ENCODE measurements around the gene SCGB1C1. TPM values are rescaled to one million over a fixed set of nuclear protein-coding genes. Genes with fewer than 3 reads are reported as not detected.
"Not testable (repeated sequence)": the region's sequence is repeated elsewhere in the genome, so short reads cannot be mapped to it uniquely, and the experiment has no call there.

Gene SCGB1C1
- total RNA-seq (not detected), polyA plus RNA-seq (not detected)

- H3K27ac ChIP-seq; H3K36me3 ChIP-seq; intact Hi-C loops (cut with DNase I); H3K9me3 ChIP-seq; H3K4me1 ChIP-seq; DNase-seq; H3K27me3 ChIP-seq; H3K4me3 ChIP-seq: not testable (repeated sequence)
- 70 to 88% methylated on average over 6 to 8 of the region's 11 CpGs for WGBS, 2 donors
Measured at GRCh38 chr11:192674-193128, at the start of gene SCGB1C1. Gene SCGB1C1 (plus strand): TSS chr11:193078. CDS start chr11:193100, 22 bp downstream.

GRCh38 chr11:180242-180641 lies 12.6 kb upstream of the SCGB1C1 start:
- not testable (repeated sequence) for H3K27ac ChIP-seq
- WGBS, 2 donors, result 0% methylated on average over 1 of the region's 13 CpGs; no CpG with 5 or more reads in 1 of the 2 donors

GRCh38 chr11:189200-189783 lies 3.6 kb upstream of the SCGB1C1 start:
- H3K9me3 ChIP-seq; intact Hi-C loops (cut with DNase I); H3K27me3 ChIP-seq; H3K4me1 ChIP-seq; H3K27ac ChIP-seq; H3K36me3 ChIP-seq; DNase-seq; H3K4me3 ChIP-seq: not testable (repeated sequence)
- 85 to 87% methylated on average over 40 of the region's 55 CpGs for WGBS, 2 donors

More at GRCh38 chr11:180242-180641, 12.6 kb upstream of the SCGB1C1 start:
- DNase-seq; H3K27me3 ChIP-seq; intact Hi-C loops (cut with DNase I); H3K4me3 ChIP-seq; H3K9me3 ChIP-seq; H3K36me3 ChIP-seq; H3K4me1 ChIP-seq: not testable (repeated sequence)
- peak in 1 of 4 experiments; percentile 8 for TF ChIP-seq CTCF (IDR thresholded peaks at IDR 0.05)

GRCh38 chr11:189843-190311 lies 3.0 kb upstream of the SCGB1C1 start:
- H3K27ac ChIP-seq; intact Hi-C loops (cut with DNase I); H3K4me3 ChIP-seq; H3K9me3 ChIP-seq; H3K36me3 ChIP-seq; H3K27me3 ChIP-seq; DNase-seq; H3K4me1 ChIP-seq: not testable (repeated sequence)
- WGBS, 2 donors, result 65 to 70% methylated on average over 10 of the region's 25 CpGs

GRCh38 chr11:190546-190945 lies 2.3 kb upstream of the SCGB1C1 start:
- H3K36me3 ChIP-seq; DNase-seq; H3K27me3 ChIP-seq; intact Hi-C loops (cut with DNase I); H3K4me1 ChIP-seq; H3K27ac ChIP-seq; H3K9me3 ChIP-seq; H3K4me3 ChIP-seq: not testable (repeated sequence)
- WGBS, 2 donors, result 79 to 84% methylated on average over 5 of the region's 5 CpGs

- H3K4me1 ChIP-seq; H3K36me3 ChIP-seq; H3K9me3 ChIP-seq; H3K4me3 ChIP-seq; DNase-seq; H3K27me3 ChIP-seq; intact Hi-C loops (cut with DNase I); H3K27ac ChIP-seq: not testable (repeated sequence)
- peak in 2 of 4 experiments; percentile 21 to 33 for TF ChIP-seq CTCF (IDR thresholded peaks at IDR 0.05)
- WGBS, 2 donors, result 23 to 62% methylated on average over 4 to 6 of the region's 8 CpGs
Measured at GRCh38 chr11:191490-192478, 1.1 kb upstream of the SCGB1C1 start.

GRCh38 chr11:193481-193880 lies 603 bp downstream of the SCGB1C1 start:
- H3K4me3 ChIP-seq; intact Hi-C loops (cut with DNase I); H3K4me1 ChIP-seq; H3K27ac ChIP-seq; H3K9me3 ChIP-seq; H3K36me3 ChIP-seq; DNase-seq; H3K27me3 ChIP-seq: not testable (repeated sequence)
- 64 to 81% methylated on average over 5 of the region's 5 CpGs for WGBS, 2 donors

All from sigmoid colon (tissue), 7 donors.